K562 (cell line): ENCODE results near the gene TMPRSS11B. TPM values are rescaled to one million over a fixed set of nuclear protein-coding genes. Genes with fewer than 3 reads are reported as not detected.

Source experiments
- ATAC-seq: fragments of 200-7000 bp; cut with Tn5 transposase; 3 replicates; pipeline ENCODE4 v1.9.1; 2020; ENCODE audit warnings: moderate library complexity
- BruUV-seq: library from RNA; stranded (reverse); fragments of 400-500 nt; replicated peaks from 2 replicates; lab custom pipeline; 2021; lab: Mats Ljungman, UMichigan
- CTCF ChIA-PET: fragments of 300-600 bp; formaldehyde crosslinking; extraction: SDS; loops from one replicate; lab custom pipeline; 2021; ENCODE audit warnings: low intra/inter-chr PET ratio; lab: Yijun Ruan, JAX
- POLR2A ChIA-PET: fragments of 300-600, 350-650 bp; sonication (Branson Sonifier 250); formaldehyde crosslinking; extraction: SDS; loops from one replicate; lab custom pipeline; 2021; ENCODE audit warnings: antibody characterized with exemption, inconsistent platforms; lab: Yijun Ruan, JAX
- DNase-seq, 4 experiments: peaks; one replicate each; pipeline versions ENCODE4 v3.0.0 to v3.0.0-alpha.2; 2011 to 2018; ENCODE audit warnings: low spot score in 3 of 4, mixed read lengths in 3 of 4; ENCODE audit errors: extremely low read depth in 1 of 4
- FAIRE-seq: peaks from 2 replicates; lab custom pipeline; 2011; peaks lifted over from hg19 to GRCh38; lab: Jason Lieb, UNC
- H2AFZ ChIP-seq: 2 replicates; pipeline ENCODE4 v1.6.0; 2011; ENCODE audit warnings: low read depth, low read length, control low read depth, inconsistent platforms
- H3K27ac ChIP-seq: fragments of 200-600 bp; 3 replicates; pipeline ENCODE4 v1.8.0; 2011; ENCODE audit warnings: low read depth, mild to moderate bottlenecking, control low read depth, inconsistent platforms, low read length, moderate library complexity, mixed read lengths; ENCODE audit errors: extremely low read depth
- H3K27me3 ChIP-seq, 2 experiments: fragments of 300-600 bp in 1 of 2; 2 replicates in 1 of 2; 3 replicates in 1 of 2; pipeline versions ENCODE4 v1.6.0 to v1.8.0; 2011; ENCODE audit warnings: inconsistent platforms in 2 of 2, low read length in 2 of 2, mild to moderate bottlenecking in 1 of 2, mixed read lengths in 1 of 2, moderate library complexity in 1 of 2; ENCODE audit not compliant: control insufficient read depth in 2 of 2, insufficient read depth in 2 of 2
- H3K36me3 ChIP-seq: fragments of 300-600 bp; 3 replicates; pipeline ENCODE4 v1.8.0; 2011; ENCODE audit warnings: mild to moderate bottlenecking, low read length, inconsistent platforms; ENCODE audit not compliant: control insufficient read depth, insufficient read depth
- H3K4me1 ChIP-seq, 2 experiments: fragments of 200-600 bp in 1 of 2; replicated peaks in 1 of 2; 2 replicates in 1 of 2; 3 replicates in 1 of 2; pipeline versions ENCODE4 v1.5.1 to v1.8.0; 2011; ENCODE audit warnings: inconsistent platforms in 2 of 2, low read length in 2 of 2, mild to moderate bottlenecking in 1 of 2, mixed read lengths in 1 of 2, moderate library complexity in 1 of 2; ENCODE audit not compliant: control insufficient read depth in 2 of 2, insufficient read depth in 2 of 2
- H3K4me2 ChIP-seq: 2 replicates; pipeline ENCODE4 v1.6.1; 2011; ENCODE audit warnings: low read length, control low read depth, inconsistent platforms, mixed read lengths; ENCODE audit not compliant: insufficient read depth
- H3K4me3 ChIP-seq: fragments of 200-600 bp; sonication (generic), shearing (Covaris generic); 2 replicates; pipeline ENCODE4 v1.5.1; 2016; ENCODE audit warnings: control low read depth, inconsistent platforms
- H3K79me2 ChIP-seq: fragments of 200-600 bp; 3 replicates; pipeline ENCODE4 v1.8.0; 2011; ENCODE audit warnings: low read length, inconsistent platforms; ENCODE audit not compliant: control insufficient read depth, insufficient read depth
- H3K9ac ChIP-seq, 2 experiments: 2 replicates each; pipeline versions ENCODE4 v1.6.0 to v1.6.1; 2011; ENCODE audit warnings: low read depth in 2 of 2, low read length in 2 of 2, control low read depth in 1 of 2, inconsistent platforms in 1 of 2, mild to moderate bottlenecking in 1 of 2, mixed read lengths in 1 of 2; ENCODE audit not compliant: insufficient read depth in 1 of 2
- H3K9me1 ChIP-seq: one replicate; pipeline ENCODE4 v1.6.0; 2011; ENCODE audit warnings: inconsistent platforms, mild to moderate bottlenecking, low read length, moderate library complexity; ENCODE audit not compliant: control insufficient read depth, insufficient read depth
- H3K9me3 ChIP-seq: replicated peaks from 2 replicates; pipeline ENCODE4 v1.5.1; 2011; ENCODE audit warnings: low read depth, low read length, inconsistent platforms; ENCODE audit not compliant: control insufficient read depth, insufficient read depth
- H4K20me1 ChIP-seq: replicated peaks from 2 replicates; pipeline ENCODE4 v1.6.1; 2011; ENCODE audit warnings: low read length, inconsistent platforms, mixed read lengths; ENCODE audit not compliant: control insufficient read depth, insufficient read depth
- CEBPB ChIP-seq: fragments of 450-650 bp; IDR thresholded peaks from 2 replicates; pipeline ENCODE4 v1.6.1; 2016; ENCODE audit warnings: missing genetic modification characterization, missing compliant biosample characterization
- FOS ChIP-seq: IDR thresholded peaks from 3 replicates; pipeline ENCODE4 v1.6.1; 2011; ENCODE audit not compliant: insufficient read length; ENCODE audit errors: extremely low read depth
- NR3C1 ChIP-seq: sonication (generic); formaldehyde crosslinking; IDR thresholded peaks from 2 replicates; pipeline ENCODE4 v1.8.1; 2022; ENCODE audit warnings: missing genetic modification reagents
- RERE ChIP-seq: sonication (generic); formaldehyde crosslinking; IDR thresholded peaks from 2 replicates; pipeline ENCODE4 v1.8.0; 2023; ENCODE audit warnings: missing genetic modification reagents, mild to moderate bottlenecking, borderline replicate concordance
- SMAD4 ChIP-seq: fragments of 250-450 bp; sonication (Bioruptor Pico); conservative IDR thresholded peaks from 2 replicates; pipeline ENCODE4 v1.8.0; 2021; ENCODE audit warnings: inconsistent platforms, mild to moderate bottlenecking, moderate library complexity
- SNRNP70 ChIP-seq: fragments of 200-400 bp; formaldehyde crosslinking; optimal IDR thresholded peaks from 2 replicates; pipeline ENCODE3; 2017; ENCODE audit warnings: low read depth, low read length
- ZNF253 ChIP-seq: fragments of 250-450 bp; sonication (Bioruptor Pico); conservative IDR thresholded peaks from 2 replicates; pipeline ENCODE4 v1.6.1; 2021; ENCODE audit warnings: mild to moderate bottlenecking
- ZNF316 ChIP-seq: fragments of 450-650 bp; IDR thresholded peaks from 2 replicates; pipeline ENCODE4 v1.6.1; 2016
- in situ Hi-C: fragments of 300-500 bp; cut with MboI; formaldehyde crosslinking; loops from 4 replicates; pipeline ENCODE4 v1.15.0; 2018; ENCODE audit warnings: inconsistent platforms, mixed read lengths
- intact Hi-C: fragments of 100-400 bp; cut with micrococcal nuclease; formaldehyde crosslinking; loops from 2 replicates; pipeline ENCODE4 v1.14.2; 2022
- polyA plus RNA-seq, 8 experiments: library from polyadenylated mRNA; depleted of rRNA in 4 of 8; stranded (reverse) in 5 of 8; unstranded in 3 of 8; fragments of >200 nt; fragmentation: Nextera tagmentation in 2 of 8; fragmentation: Illumina TruSeq in 1 of 8; extraction: Ambion mirVana in 2 of 8; extraction: Trizol in 1 of 8; gene quantifications; 2 replicates each; pipeline versions ENCODE4 v1.2.1 to v1.2.3, GENCODE V29; 2011 to 2014; ENCODE audit warnings: inconsistent platforms in 1 of 8, missing spikeins in 1 of 8
- total RNA-seq, 7 experiments: library from RNA; depleted of rRNA in 6 of 7; stranded (reverse); fragments of >200 nt in 6 of 7; fragmentation: Illumina TruSeq in 2 of 7; extraction: Trizol in 2 of 7; gene quantifications; 2 replicates each; pipeline versions ENCODE4 v1.2.1 to v1.2.3, GENCODE V29; 2011 to 2021; ENCODE audit warnings: low replicate concordance in 1 of 7

TMPRSS11B gene
- total and polyA plus RNA-seq, 9 of the 15 experiments (the other 6 are each of a cell fraction or from before 2014, with no cell fraction given): 0.03 to 0.07 TPM; not detected in 7

GRCh38 chr4:68184923-68185322, 60.6 kb downstream of the TMPRSS11B start (continued):
- TF ChIP-seq RERE: no peak
- TF ChIP-seq NR3C1: no peak
- TF ChIP-seq SMAD4 (CRISPR knock-in tag): no peak

- Histone ChIP-seq H3K79me2 (no peaks in the 10 kb centered on the region), H3K9ac (no peak overlapping the region), H2AFZ (no peak overlapping the region), H3K27ac (no peak overlapping the region), H4K20me1 (no peaks in the 10 kb centered on the region), H3K9me3 (no peaks in the 10 kb centered on the region), H3K9me1 (no peaks in the 10 kb centered on the region), H3K36me3 (no peaks in the 10 kb centered on the region), H3K27me3 (peaks cover 0 to 7% of the 10 kb centered on the region in 2 experiments; a peak in 3 of 5 replicates), H3K4me2 (no peak overlapping the region), H3K4me3 (no peak overlapping the region), H3K4me1 (peaks cover 0 to 5% of the 10 kb centered on the region in 2 experiments; a peak in 1 of 5 replicates)
- in situ Hi-C loops: no loop called here
- ChIA-PET POLR2A (no interaction called here), CTCF (no interaction called here)
- TF ChIP-seq ZNF253 (CRISPR knock-in tag) (no peak), CEBPB (tag) (peak; percentile 46; the same call in 1 of the 2 replicates), ZNF316 (peak; percentile 8; the same call in 1 of the 2 replicates), FOS (no peak), SNRNP70 (no peak)
- intact Hi-C loops: loop anchor here (10.0 kb wide), 1 partner anchor 191 kb away; no protein-coding TSS in a partner anchor
- FAIRE-seq (no peak), DNase-seq (no peak), ATAC-seq (no peak)
- no TSS peak for BruUV-seq
Observed at GRCh38 chr4:68183417-68183816, 62.1 kb downstream of the TMPRSS11B start.
